GM21423 (cell line): Measurements from ENCODE around the gene HIRA.

Source experiments
- ATAC-seq: cut with Tn5 transposase; IDR thresholded peaks from one replicate; pipeline ENCODE4 v1.9.1; 2021; ENCODE audit warnings: mild to moderate bottlenecking, moderate library complexity; ENCODE audit not compliant: unreplicated experiment

The HIRA gene

GRCh38 chr22:19287889-19288288 is 143.6 kb downstream of the HIRA start:
- no peak for ATAC-seq

DNA sequence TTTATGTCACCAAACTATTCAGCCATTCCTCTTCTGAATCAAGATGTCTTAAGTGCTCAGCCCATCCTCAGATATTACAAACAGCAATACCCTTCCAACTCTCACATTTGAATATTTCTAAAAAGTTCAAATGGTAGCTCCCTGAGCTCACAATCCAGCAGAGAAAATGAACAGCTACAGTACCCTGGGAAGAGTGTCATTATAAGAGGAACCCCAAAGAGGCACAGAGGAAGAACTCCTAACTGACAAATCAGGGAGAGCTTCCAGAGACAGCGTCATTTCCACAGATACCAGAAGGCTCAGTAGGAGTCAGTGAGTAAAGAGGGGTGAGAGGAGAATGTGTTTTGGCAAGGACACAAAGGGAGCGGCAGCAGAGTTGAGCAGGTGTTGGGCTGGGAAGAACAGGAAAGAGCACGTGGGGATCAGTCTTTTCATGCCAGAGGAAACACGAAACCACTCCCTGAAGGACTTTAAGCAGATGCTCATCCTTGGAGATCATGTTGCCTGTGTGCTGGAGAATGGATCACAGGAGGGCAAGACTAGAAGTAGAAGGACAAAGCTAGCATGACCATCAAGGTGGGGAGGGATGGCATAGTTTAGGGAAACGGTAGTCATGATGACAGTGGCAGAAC is 144.3 kb downstream of the HIRA start:
- ATAC-seq = no peak

DNA sequence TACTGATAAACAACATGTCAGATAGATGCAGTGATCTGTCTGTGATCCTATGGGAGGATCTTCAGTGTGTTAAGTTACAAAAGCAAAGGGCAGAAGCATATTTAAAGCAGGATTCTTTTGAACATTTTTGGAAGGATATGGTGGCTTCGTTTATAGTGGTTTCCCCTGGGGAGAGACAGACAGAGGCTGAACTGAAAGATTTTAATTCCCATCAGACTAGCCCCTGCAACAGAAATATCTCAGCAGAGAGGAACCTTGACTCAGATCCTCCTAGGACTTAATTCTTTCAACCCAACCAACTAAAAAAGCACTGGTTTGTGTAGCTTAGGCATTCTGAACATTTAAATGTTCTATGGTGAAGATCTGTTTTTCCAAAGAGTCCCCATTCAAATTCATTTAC is 145.7 kb downstream of the HIRA start:
- no peak for ATAC-seq
